ENCODE data around the gene NAP1L5. TPM values are rescaled to one million over a fixed set of nuclear protein-coding genes. Genes with fewer than 3 reads are reported as not detected.

NAP1L5 gene
- total RNA-seq = 3.1 and 3.3 TPM in 2 replicates

DNA sequence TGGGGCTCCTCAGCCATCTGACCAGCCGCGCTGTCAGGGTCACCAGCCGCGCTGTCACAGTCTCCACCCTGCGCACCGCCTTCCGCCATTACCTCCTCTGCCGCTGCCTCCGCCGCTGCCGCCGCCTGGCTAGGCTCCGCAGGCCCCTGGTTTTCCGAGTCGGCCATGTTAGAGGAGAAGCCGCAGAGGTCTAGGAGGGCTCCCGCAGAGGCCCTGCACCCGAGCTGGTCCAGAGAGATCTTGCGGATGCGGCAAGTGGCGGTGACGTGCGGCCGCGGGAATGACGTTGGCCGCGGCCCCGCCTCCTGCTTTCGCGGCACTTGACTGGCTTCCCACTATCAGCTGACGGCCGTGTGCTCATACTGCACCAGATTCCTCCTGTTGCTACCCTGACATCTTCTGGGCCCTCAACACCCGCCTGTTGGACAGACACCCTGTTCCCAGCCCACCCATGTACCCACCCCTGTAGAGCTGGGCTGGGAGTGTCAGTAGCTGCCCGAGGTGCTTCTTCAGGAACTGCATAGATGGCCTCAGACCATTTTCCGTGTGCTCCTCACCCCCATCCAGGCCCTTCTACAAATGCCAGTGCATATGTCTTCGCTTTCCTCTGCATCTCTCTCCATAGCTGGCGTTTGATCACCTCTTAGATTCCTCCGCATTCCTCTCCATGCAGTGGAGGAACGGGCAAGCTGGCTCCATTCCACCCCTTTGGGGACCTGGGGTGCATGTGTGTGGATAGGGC is at the start of gene NAP1L5:
NAP1L5 (minus strand) TSS at position 242 of the 742 bp plus-strand sequence; CDS start at position 167, 75 bp downstream.

Other genes starting within 250 kb of the NAP1L5 start
- gene HERC5, start 240.7 kb downstream of the NAP1L5 start, total RNA-seq = 2.2 and 3.4 TPM in 2 replicates
- 70.9 and 95.6 TPM in 2 replicates for gene PYURF, start 174.1 kb downstream of the NAP1L5 start, total RNA-seq
- gene HERC3, start 105.3 kb downstream of the NAP1L5 start, total RNA-seq = 10.7 and 13.0 TPM in 2 replicates

Measured in dermis lymphatic vessel endothelial cell (primary cell).